Measurements from ENCODE around the gene PAPSS1.
A peak's percentile ranks its signal among the peaks of the same experiment; 100 is the strongest.

PAPSS1 gene

DNA sequence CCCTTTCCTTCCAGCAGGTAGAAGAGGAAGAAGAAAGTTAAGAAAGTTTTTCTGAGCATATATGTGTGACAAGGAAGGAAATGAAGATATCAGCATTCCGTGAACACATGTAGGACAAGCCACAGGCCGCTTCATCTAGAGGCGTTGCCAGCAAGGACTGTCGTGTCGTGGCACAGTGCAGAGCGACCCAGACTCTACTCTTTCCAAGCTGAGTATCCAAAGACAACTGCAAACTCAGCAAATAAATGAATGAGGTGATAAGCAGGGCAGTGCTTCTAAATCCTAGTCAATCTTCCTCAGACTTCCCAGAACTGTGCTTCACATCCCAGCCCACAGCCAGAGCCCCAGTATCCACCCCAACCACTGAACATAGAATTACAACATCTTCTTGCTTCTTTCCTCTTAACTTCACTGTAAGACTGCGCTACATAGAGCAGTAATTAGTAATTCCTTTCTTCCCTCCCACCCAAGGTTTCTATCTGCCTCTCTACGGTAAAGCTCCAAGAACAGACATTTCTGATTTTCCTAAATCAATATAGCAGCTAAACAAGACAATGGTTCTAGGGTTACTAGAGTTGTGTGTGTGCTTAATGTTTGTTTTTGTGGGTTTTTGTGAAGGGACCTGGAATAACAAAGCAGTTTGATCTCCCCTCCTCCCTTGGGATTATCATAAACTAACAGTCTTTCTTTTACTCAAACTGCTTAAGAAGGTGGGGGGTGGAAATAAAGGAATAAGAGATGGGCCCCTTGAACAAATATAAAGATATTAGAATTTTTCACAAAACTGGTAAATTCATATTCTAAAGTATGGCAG, 71.6 kb downstream of the PAPSS1 start:
- H4K91ac ChIP-seq (ENCODE audit: low read depth, low read length) = no peak overlapping the region
- H3K4me1 ChIP-seq (ENCODE audit: control insufficient read depth in 1 of 2, insufficient read depth in 2 of 2, low read length in 2 of 2) = peaks cover 0 to 3% of the 10 kb centered on the region in 2 experiments
- H3K36me3 ChIP-seq (ENCODE audit: control insufficient read depth in 1 of 2, insufficient read depth in 2 of 2, low read length in 2 of 2) = peaks cover 5 to 12% of the 10 kb centered on the region in 2 experiments
- peak overlapping the region; percentile 10 for H3K23ac ChIP-seq (ENCODE audit: low read length)
- no peak overlapping the region for H3K9ac ChIP-seq (ENCODE audit: low read length)
- H2BK12ac ChIP-seq (ENCODE audit: low read length) = no peak overlapping the region
- no peak overlapping the region for H4K8ac ChIP-seq (ENCODE audit: low read depth, low read length)
- no peak overlapping the region for H2AFZ ChIP-seq (ENCODE audit: insufficient read depth, low read length, poor library complexity)
- H3K79me1 ChIP-seq (ENCODE audit: low read length) = no peaks in the 10 kb centered on the region
- no peak for DNase-seq
- no peak overlapping the region for H3K4me3 ChIP-seq (ENCODE audit: low read depth, low read length)
- no peak overlapping the region for H3K18ac ChIP-seq (ENCODE audit: low read length)
- H3K79me2 ChIP-seq (ENCODE audit: control insufficient read depth, insufficient read depth, low read length, poor library complexity) = no peaks in the 10 kb centered on the region
- no peaks in the 10 kb centered on the region for H3K27me3 ChIP-seq (ENCODE audit: insufficient read depth, low read length)
- H4K12ac ChIP-seq (ENCODE audit: low read depth, low read length) = no peak overlapping the region
- no peak overlapping the region for H3K14ac ChIP-seq (ENCODE audit: low read length)
- no peak overlapping the region for H2BK5ac ChIP-seq (ENCODE audit: low read depth, low read length, poor library complexity)
- no peak overlapping the region for H3K4me2 ChIP-seq (ENCODE audit: low read length)
- no peak overlapping the region for H2AK5ac ChIP-seq (ENCODE audit: low read length)
- WGBS (ENCODE audit: extremely low coverage, insufficient coverage, insufficient read length) = no CpG with 5 or more reads among the region's 8 CpGs
- no peak overlapping the region for H3K27ac ChIP-seq (ENCODE audit: low read depth, low read length)
- H3K9me3 ChIP-seq (ENCODE audit: insufficient read depth, low read depth, low read length) = no peaks in the 10 kb centered on the region
- no peak overlapping the region for H3K4ac ChIP-seq (ENCODE audit: low read depth, low read length)
- H2BK120ac ChIP-seq (ENCODE audit: insufficient read depth, low read length, poor library complexity) = no peak overlapping the region

DNA sequence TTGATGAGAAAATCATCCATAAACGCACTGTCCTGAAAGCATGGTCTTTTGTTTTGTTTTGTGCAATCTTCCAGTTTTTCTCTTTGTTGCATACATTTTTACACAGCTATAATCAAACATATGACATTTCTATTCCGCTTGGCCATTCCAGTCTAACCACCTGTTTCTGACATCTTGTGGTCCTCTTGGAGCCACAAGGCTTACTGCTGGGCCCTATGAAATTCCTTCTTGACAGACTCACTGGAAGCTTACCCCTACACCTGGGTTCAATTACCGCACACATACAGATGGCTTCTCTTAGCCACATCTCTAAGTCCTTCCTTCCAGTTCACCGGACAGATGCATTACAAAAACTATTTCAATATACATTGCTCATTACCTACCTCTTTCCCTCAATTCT, 72.4 kb downstream of the PAPSS1 start:
- Histone ChIP-seq H3K4ac (ENCODE audit: low read depth, low read length) (no peak overlapping the region), H3K23ac (ENCODE audit: low read length) (no peak overlapping the region), H3K4me3 (ENCODE audit: low read depth, low read length) (no peak overlapping the region), H3K18ac (ENCODE audit: low read length) (no peak overlapping the region), H2AK5ac (ENCODE audit: low read length) (no peak overlapping the region), H2BK12ac (ENCODE audit: low read length) (no peak overlapping the region), H3K4me1 (ENCODE audit: control insufficient read depth in 1 of 2, insufficient read depth in 2 of 2, low read length in 2 of 2) (peaks cover 0 to 3% of the 10 kb centered on the region in 2 experiments), H3K9me3 (ENCODE audit: insufficient read depth, low read depth, low read length) (no peaks in the 10 kb centered on the region), H4K12ac (ENCODE audit: low read depth, low read length) (no peak overlapping the region), H4K8ac (ENCODE audit: low read depth, low read length) (no peak overlapping the region), H3K4me2 (ENCODE audit: low read length) (no peak overlapping the region), H2BK5ac (ENCODE audit: low read depth, low read length, poor library complexity) (no peak overlapping the region), H3K9ac (ENCODE audit: low read length) (no peak overlapping the region), H3K14ac (ENCODE audit: low read length) (no peak overlapping the region), H2BK120ac (ENCODE audit: insufficient read depth, low read length, poor library complexity) (no peak overlapping the region), H3K27ac (ENCODE audit: low read depth, low read length) (no peak overlapping the region), H3K27me3 (ENCODE audit: insufficient read depth, low read length) (no peaks in the 10 kb centered on the region), H3K36me3 (ENCODE audit: control insufficient read depth in 1 of 2, insufficient read depth in 2 of 2, low read length in 2 of 2) (peaks cover 5 to 15% of the 10 kb centered on the region in 2 experiments), H4K91ac (ENCODE audit: low read depth, low read length) (no peak overlapping the region), H3K79me1 (ENCODE audit: low read length) (no peaks in the 10 kb centered on the region), H2AFZ (ENCODE audit: insufficient read depth, low read length, poor library complexity) (no peak overlapping the region), H3K79me2 (ENCODE audit: control insufficient read depth, insufficient read depth, low read length, poor library complexity) (no peaks in the 10 kb centered on the region)
- no peak for DNase-seq
- 100% methylated on average over 1 of the region's 4 CpGs for WGBS (ENCODE audit: extremely low coverage, insufficient coverage, insufficient read length)

DNA sequence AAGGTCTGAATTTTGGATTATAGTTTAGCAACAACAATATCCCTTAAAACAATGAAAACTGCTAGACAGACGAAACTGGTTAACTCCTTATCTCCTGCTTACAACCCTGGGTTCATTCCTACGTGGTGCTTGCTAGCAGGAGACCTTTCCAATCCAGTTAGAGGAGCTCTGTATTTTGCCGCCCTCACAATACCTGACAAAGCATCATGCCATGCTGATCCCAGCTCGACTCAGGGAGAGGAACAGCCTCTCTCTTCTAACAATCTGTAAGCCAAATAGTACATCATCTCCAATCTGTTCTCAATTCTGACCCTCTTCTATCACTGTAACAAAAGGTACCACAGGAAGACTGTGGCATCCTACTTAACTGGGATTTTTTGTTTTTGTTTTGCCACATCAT, 74.4 kb downstream of the PAPSS1 start:
- Histone ChIP-seq H3K4me1 (ENCODE audit: control insufficient read depth in 1 of 2, insufficient read depth in 2 of 2, low read length in 2 of 2) (peaks cover 0 to 3% of the 10 kb centered on the region in 2 experiments), H3K4me3 (ENCODE audit: low read depth, low read length) (no peak overlapping the region), H2AFZ (ENCODE audit: insufficient read depth, low read length, poor library complexity) (no peak overlapping the region), H4K8ac (ENCODE audit: low read depth, low read length) (no peak overlapping the region), H3K9me3 (ENCODE audit: insufficient read depth, low read depth, low read length) (no peaks in the 10 kb centered on the region), H3K23ac (ENCODE audit: low read length) (no peak overlapping the region), H3K14ac (ENCODE audit: low read length) (no peak overlapping the region), H3K27ac (ENCODE audit: low read depth, low read length) (no peak overlapping the region), H4K91ac (ENCODE audit: low read depth, low read length) (no peak overlapping the region), H3K9ac (ENCODE audit: low read length) (no peak overlapping the region), H3K4me2 (ENCODE audit: low read length) (no peak overlapping the region), H3K36me3 (ENCODE audit: control insufficient read depth in 1 of 2, insufficient read depth in 2 of 2, low read length in 2 of 2) (peaks cover 5 to 15% of the 10 kb centered on the region in 2 experiments), H3K79me1 (ENCODE audit: low read length) (no peaks in the 10 kb centered on the region), H3K79me2 (ENCODE audit: control insufficient read depth, insufficient read depth, low read length, poor library complexity) (no peaks in the 10 kb centered on the region), H3K4ac (ENCODE audit: low read depth, low read length) (no peak overlapping the region), H4K12ac (ENCODE audit: low read depth, low read length) (no peak overlapping the region), H2AK5ac (ENCODE audit: low read length) (no peak overlapping the region), H3K18ac (ENCODE audit: low read length) (no peak overlapping the region), H2BK5ac (ENCODE audit: low read depth, low read length, poor library complexity) (no peak overlapping the region), H2BK120ac (ENCODE audit: insufficient read depth, low read length, poor library complexity) (no peak overlapping the region), H3K27me3 (ENCODE audit: insufficient read depth, low read length) (no peaks in the 10 kb centered on the region), H2BK12ac (ENCODE audit: low read length) (no peak overlapping the region)
- no peak for DNase-seq
- no CpG with 5 or more reads among the region's 4 CpGs for WGBS (ENCODE audit: extremely low coverage, insufficient coverage, insufficient read length)

GRCh38 chr4:107643021-107643420, 77.0 kb downstream of the PAPSS1 start:
- Histone ChIP-seq H3K36me3 (ENCODE audit: control insufficient read depth in 1 of 2, insufficient read depth in 2 of 2, low read length in 2 of 2) (peaks cover 5 to 13% of the 10 kb centered on the region in 2 experiments), H2AK5ac (ENCODE audit: low read length) (no peak overlapping the region), H3K27me3 (ENCODE audit: insufficient read depth, low read length) (no peaks in the 10 kb centered on the region), H3K79me1 (ENCODE audit: low read length) (no peaks in the 10 kb centered on the region), H2BK5ac (ENCODE audit: low read depth, low read length, poor library complexity) (no peak overlapping the region), H3K27ac (ENCODE audit: low read depth, low read length) (no peak overlapping the region), H2BK12ac (ENCODE audit: low read length) (no peak overlapping the region), H3K4ac (ENCODE audit: low read depth, low read length) (no peak overlapping the region), H3K4me1 (ENCODE audit: control insufficient read depth in 1 of 2, insufficient read depth in 2 of 2, low read length in 2 of 2) (peaks cover 0 to 3% of the 10 kb centered on the region in 2 experiments), H4K91ac (ENCODE audit: low read depth, low read length) (no peak overlapping the region), H3K4me3 (ENCODE audit: low read depth, low read length) (no peak overlapping the region), H3K18ac (ENCODE audit: low read length) (no peak overlapping the region), H3K4me2 (ENCODE audit: low read length) (no peak overlapping the region), H3K9me3 (ENCODE audit: insufficient read depth, low read depth, low read length) (no peaks in the 10 kb centered on the region), H3K79me2 (ENCODE audit: control insufficient read depth, insufficient read depth, low read length, poor library complexity) (no peaks in the 10 kb centered on the region), H4K12ac (ENCODE audit: low read depth, low read length) (no peak overlapping the region), H2AFZ (ENCODE audit: insufficient read depth, low read length, poor library complexity) (no peak overlapping the region), H2BK120ac (ENCODE audit: insufficient read depth, low read length, poor library complexity) (no peak overlapping the region), H4K8ac (ENCODE audit: low read depth, low read length) (no peak overlapping the region), H3K14ac (ENCODE audit: low read length) (no peak overlapping the region), H3K23ac (ENCODE audit: low read length) (no peak overlapping the region), H3K9ac (ENCODE audit: low read length) (no peak overlapping the region)
- peak in 1 of 2 donors; percentile 21 for DNase-seq
- no CpG with 5 or more reads among the region's 7 CpGs for WGBS (ENCODE audit: extremely low coverage, insufficient coverage, insufficient read length)
